GM12878 (cell line): ENCODE results near the gene CASK. TPM values are rescaled to one million over a fixed set of nuclear protein-coding genes. Genes with fewer than 3 reads are reported as not detected.

Experiments used
- ATAC-seq: fragments of 200-7000 bp; cut with Tn5 transposase; 3 replicates; pipeline ENCODE4 v1.9.1; 2020; ENCODE audit warnings: mild to moderate bottlenecking, moderate library complexity
- BruUV-seq: library from RNA; stranded (reverse); fragments of 400-500 nt; replicated peaks from 2 replicates; lab custom pipeline; 2021; lab: Mats Ljungman, UMichigan
- CTCF ChIA-PET: fragments of 300-600 bp; sonication (Branson Sonifier 250); formaldehyde crosslinking; extraction: SDS; loops from one replicate; lab custom pipeline; 2021; ENCODE audit warnings: inconsistent platforms; lab: Yijun Ruan, JAX
- POLR2A ChIA-PET: fragments of 350-600 bp; formaldehyde crosslinking; extraction: SDS; loops from one replicate; lab custom pipeline; 2021; ENCODE audit warnings: inconsistent platforms; lab: Charles Lee
- RAD21 ChIA-PET: fragments of 300-600 bp; sonication (Branson Sonifier 250); formaldehyde crosslinking; loops from one replicate; lab custom pipeline; 2023; ENCODE audit warnings: antibody characterized with exemption; ENCODE audit not compliant: unreplicated experiment; lab: Charles Lee
- SMC1A ChIA-PET: fragments of 300-600 bp; sonication (Branson Sonifier 250); formaldehyde crosslinking; loops from one replicate; lab custom pipeline; 2023; ENCODE audit not compliant: unreplicated experiment, uncharacterized antibody; lab: Charles Lee
- DNase-seq: peaks from one replicate; pipeline ENCODE4 v3.0.0-alpha.2; 2011; ENCODE audit warnings: low read depth, low spot score
- FAIRE-seq: peaks from 3 replicates; lab custom pipeline; 2011; peaks lifted over from hg19 to GRCh38; lab: Jason Lieb, UNC
- H2AFZ ChIP-seq: 2 replicates; pipeline ENCODE4 v1.6.0; 2011; ENCODE audit warnings: low read depth, low read length, control low read depth; ENCODE audit not compliant: control insufficient read depth
- H3K27ac ChIP-seq: 2 replicates; pipeline ENCODE4 v1.5.1; 2011; ENCODE audit warnings: control low read depth; ENCODE audit not compliant: control insufficient read depth, insufficient read depth
- H3K27me3 ChIP-seq, 2 experiments: replicated peaks in 1 of 2; 2 replicates each; pipeline versions ENCODE4 v1.6.0 to v1.6.1; 2011; ENCODE audit warnings: low read length in 1 of 2; ENCODE audit not compliant: control insufficient read depth in 2 of 2, insufficient read depth in 2 of 2
- H3K36me3 ChIP-seq, 2 experiments: 2 replicates each; pipeline ENCODE4 v1.5.1; 2011; ENCODE audit warnings: low read length in 1 of 2; ENCODE audit not compliant: control insufficient read depth in 2 of 2, insufficient read depth in 2 of 2
- H3K4me1 ChIP-seq: 2 replicates; pipeline ENCODE4 v1.6.1; 2011; ENCODE audit warnings: mild to moderate bottlenecking, low read length, moderate library complexity, mixed read lengths; ENCODE audit not compliant: control insufficient read depth, insufficient read depth
- H3K4me2 ChIP-seq: 2 replicates; pipeline ENCODE4 v1.6.0; 2011; ENCODE audit warnings: control low read depth; ENCODE audit not compliant: control insufficient read depth, insufficient read depth
- H3K4me3 ChIP-seq: fragments of 200-600 bp; sonication (generic); 2 replicates; pipeline ENCODE4 v1.5.1; 2016
- H3K79me2 ChIP-seq: 2 replicates; pipeline ENCODE4 v1.6.0; 2011; ENCODE audit warnings: low read length; ENCODE audit not compliant: control insufficient read depth, insufficient read depth
- H3K9ac ChIP-seq: 2 replicates; pipeline ENCODE4 v1.8.0; 2011; ENCODE audit warnings: low read length, control low read depth, mixed read lengths; ENCODE audit not compliant: control insufficient read depth, insufficient read depth
- H3K9me3 ChIP-seq: replicated peaks from 3 replicates; pipeline ENCODE4 v1.5.1; 2011; ENCODE audit warnings: mild to moderate bottlenecking, low read length; ENCODE audit not compliant: control insufficient read depth, insufficient read depth
- H4K20me1 ChIP-seq: 2 replicates; pipeline ENCODE4 v1.6.0; 2011; ENCODE audit not compliant: control insufficient read depth, insufficient read depth
- CUX1 ChIP-seq: IDR thresholded peaks from 2 replicates; pipeline ENCODE4 v1.6.1; 2012; ENCODE audit warnings: improper control_type of control experiment, low read depth, low read length; ENCODE audit not compliant: insufficient replicate concordance
- E2F4 ChIP-seq: IDR thresholded peaks from 2 replicates; pipeline ENCODE4 v1.6.1; 2012; ENCODE audit warnings: low read depth, low read length, improper control_type of control experiment
- JUNB ChIP-seq: IDR thresholded peaks from 2 replicates; pipeline ENCODE4 v1.6.1; 2016; ENCODE audit warnings: antibody characterized with exemption, mild to moderate bottlenecking
- PKNOX1 ChIP-seq: fragments of 450-650 bp; IDR thresholded peaks from 2 replicates; pipeline ENCODE4 v1.6.1; 2016; ENCODE audit warnings: mild to moderate bottlenecking
- RBBP5 ChIP-seq: fragments of 200-600 bp; sonication (generic); conservative IDR thresholded peaks from 2 replicates; pipeline ENCODE4 v1.6.1; 2016
- REST ChIP-seq: IDR thresholded peaks from 2 replicates; pipeline ENCODE4 v1.6.1; 2012; ENCODE audit warnings: mild to moderate bottlenecking, low read depth, low read length
- SIN3A ChIP-seq: IDR thresholded peaks from 2 replicates; pipeline ENCODE4 v1.6.1; 2012; ENCODE audit warnings: low read depth, low read length, improper control_type of control experiment
- TAF1 ChIP-seq: IDR thresholded peaks from 2 replicates; pipeline ENCODE4 v1.6.1; 2011; ENCODE audit warnings: mild to moderate bottlenecking, low read depth, low read length, borderline replicate concordance
- ZSCAN29 ChIP-seq: fragments of 450-650 bp; IDR thresholded peaks from 2 replicates; pipeline ENCODE4 v1.6.1; 2017; ENCODE audit warnings: mild to moderate bottlenecking, moderate library complexity
- WGBS: methylation state at CpG from one replicate; pipeline ENCODE4 v1.1.6; 2016; ENCODE audit warnings: low lambda C conversion rate; ENCODE audit not compliant: insufficient replicate concordance, insufficient coverage; ENCODE audit errors: missing lambda C conversion rate; 5-methylcytosine and 5-hydroxymethylcytosine counted together
- in situ Hi-C: fragments of 300-500 bp; cut with MboI; formaldehyde crosslinking; loops from 9 replicates; pipeline ENCODE4 v1.14.3; 2018; ENCODE audit warnings: mixed read lengths
- intact Hi-C: fragments of 100-400 bp; cut with micrococcal nuclease; formaldehyde crosslinking; loops from one replicate; pipeline ENCODE4 v1.14.2; 2022; ENCODE audit not compliant: unreplicated experiment
- polyA plus RNA-seq, 11 experiments: library from polyadenylated mRNA; depleted of rRNA in 4 of 11; unstranded in 6 of 11; stranded (reverse) in 5 of 11; fragments of >200 nt; fragmentation: Nextera tagmentation in 4 of 11; fragmentation: Illumina TruSeq in 1 of 11; extraction: Ambion mirVana in 4 of 11; extraction: Trizol in 1 of 11; gene quantifications; 1 replicate in 1 of 11; 2 replicates in 10 of 11; pipeline versions ENCODE4 v1.2.1 to v1.2.3, GENCODE V29; 2011 to 2016; ENCODE audit warnings: inconsistent platforms in 2 of 11, missing spikeins in 2 of 11, low read depth in 1 of 11
- total RNA-seq, 4 experiments: library from RNA; depleted of rRNA in 3 of 4; stranded (reverse); fragments of >200 nt in 3 of 4; fragmentation: Illumina TruSeq in 1 of 4; extraction: Trizol in 1 of 4; gene quantifications; 2 replicates each; pipeline versions ENCODE4 v1.2.1 to v1.2.3, GENCODE V29; 2013 to 2021

The CASK gene
- total and polyA plus RNA-seq, 10 of the 15 experiments (the other 5 are each of a cell fraction or from before 2014, with no cell fraction given) = 0.60 to 45.9 (median 4.8) TPM

GRCh38 chrX:41561045-41561444 is 362.3 kb downstream of the CASK start (continued):
- TF ChIP-seq REST (no peak), ZSCAN29 (no peak)

GRCh38 chrX:41559235-41560052 is 363.9 kb downstream of the CASK start:
- ChIA-PET CTCF (interaction anchor here (1.4 kb wide), 1 partner anchor 200 kb away, joined by 23 read pairs; no protein-coding TSS in a partner anchor), SMC1A (interaction anchor here (1.3 to 2.1 kb wide), 2 partner anchors 20 to 201 kb away, joined by 4 to 5 read pairs; no protein-coding TSS in a partner anchor)
- ATAC-seq = no peak
- TF ChIP-seq RBBP5 = no peak
- no peak for TF ChIP-seq JUNB
- TF ChIP-seq SIN3A = no peak
- TF ChIP-seq CUX1 = no peak
- no peak for TF ChIP-seq E2F4
- TF ChIP-seq PKNOX1 = no peak
- no peak for TF ChIP-seq TAF1

More at GRCh38 chrX:41559235-41560052, 363.9 kb downstream of the CASK start:
- ChIA-PET RAD21 (interaction anchor here (0.5 to 1.8 kb wide), 2 partner anchors 201 to 760 kb away, joined by 3 to 10 read pairs; no protein-coding TSS in a partner anchor), POLR2A (no interaction called here)
- 16% methylated on average over 7 of the region's 7 CpGs for WGBS
- Histone ChIP-seq H3K4me3 (no peak overlapping the region), H3K27ac (no peak overlapping the region), H3K4me2 (no peak overlapping the region), H3K36me3 (no peaks in the 10 kb centered on the region; a peak in 1 of 4 replicates), H3K27me3 (no peaks in the 10 kb centered on the region), H3K79me2 (no peaks in the 10 kb centered on the region), H3K9me3 (no peaks in the 10 kb centered on the region), H3K4me1 (0 out of 2 replicates have a peak, but pooled peaks cover 2% of the 10 kb centered on the region), H4K20me1 (no peaks in the 10 kb centered on the region), H2AFZ (no peak overlapping the region), H3K9ac (no peak overlapping the region)
- no peak for DNase-seq
- FAIRE-seq = no peak
- no TSS peak for BruUV-seq
- intact Hi-C loops (loop anchor here (2.0 kb wide), 1 partner anchor 175 kb away; no protein-coding TSS in a partner anchor), in situ Hi-C loops (no loop called here)
